Measurements from ENCODE around the gene ARHGEF4.
"Not testable (repeated sequence)": the region's sequence is repeated elsewhere in the genome, so short reads cannot be mapped to it uniquely, and the experiment has no call there.

Gene ARHGEF4

GRCh38 chr2:130898553-130898952 lies 61.8 kb downstream of the ARHGEF4 start:
- H3K9ac ChIP-seq: peak overlapping the region in 4 of 11 experiments; percentile 37 to 47 (median 43); a peak in 5 of 22 replicates
- H4K20me1 ChIP-seq: no peaks in the 10 kb centered on the region
- H3K9me3 ChIP-seq (replicated peaks in 1 of 11): peaks cover 0 to 14% (median 8%) of the 10 kb centered on the region in 11 experiments; a peak in 18 of 22 replicates
- H3K27me3 ChIP-seq: no peaks in the 10 kb centered on the region
- H3K27ac ChIP-seq: peak overlapping the region in 6 of 11 experiments; percentile 11 to 68 (median 52); a peak in 10 of 22 replicates
- H3K4me1 ChIP-seq: peaks cover 45 to 69% (median 59%) of the 10 kb centered on the region in 10 experiments
- H3K4me2 ChIP-seq: peak overlapping the region; percentile 19 to 78 (median 68); a peak in 21 of 22 replicates
- no peak overlapping the region for H3K4me3 ChIP-seq
- no peaks in the 10 kb centered on the region for H3K36me3 ChIP-seq
- no peak for TF ChIP-seq Cebpa-rat (IDR thresholded peaks at IDR 0.05)

GRCh38 chr2:130899306-130899705 lies 62.6 kb downstream of the ARHGEF4 start:
- Histone ChIP-seq H3K36me3 (no peaks in the 10 kb centered on the region), H3K27me3 (no peaks in the 10 kb centered on the region), H3K9ac (peak overlapping the region in 4 of 11 experiments; percentile 12 to 47 (median 28); a peak in 3 of 22 replicates), H3K9me3 (replicated peaks in 1 of 11) (peaks cover 4 to 20% (median 8%) of the 10 kb centered on the region in 11 experiments; a peak in 19 of 22 replicates), H3K27ac (peak overlapping the region in 4 of 11 experiments; percentile 15 to 68 (median 32); a peak in 6 of 22 replicates), H4K20me1 (no peaks in the 10 kb centered on the region), H3K4me1 (peaks cover 37 to 62% (median 52%) of the 10 kb centered on the region in 10 experiments), H3K4me3 (no peak overlapping the region), H3K4me2 (peak overlapping the region in 10 of 11 experiments; percentile 41 to 78 (median 68); a peak in 20 of 22 replicates)
- no peak for TF ChIP-seq Cebpa-rat (IDR thresholded peaks at IDR 0.05)

GRCh38 chr2:130901061-130901460 lies 64.3 kb downstream of the ARHGEF4 start:
- TF ChIP-seq Cebpa-rat (IDR thresholded peaks at IDR 0.05): no peak
- Histone ChIP-seq H4K20me1 (no peaks in the 10 kb centered on the region), H3K4me1 (peaks cover 25 to 52% (median 42%) of the 10 kb centered on the region in 10 experiments), H3K9me3 (replicated peaks in 1 of 11) (peaks cover 4 to 24% (median 5%) of the 10 kb centered on the region in 11 experiments; a peak in 19 of 22 replicates), H3K36me3 (no peaks in the 10 kb centered on the region), H3K4me2 (peak overlapping the region in 6 of 11 experiments; percentile 9 to 68 (median 36); a peak in 11 of 22 replicates), H3K4me3 (no peak overlapping the region), H3K27ac (no peak overlapping the region), H3K27me3 (no peaks in the 10 kb centered on the region), H3K9ac (no peak overlapping the region)

GRCh38 chr2:130901626-130902025 lies 64.9 kb downstream of the ARHGEF4 start:
- Histone ChIP-seq H3K4me2 (0 out of 22 replicates have a peak overlapping the region, but pooled peaks of 1 of the 11 experiments have one; percentile 67), H3K9me3 (replicated peaks in 1 of 11) (peaks cover 9 to 25% (median 10%) of the 10 kb centered on the region in 11 experiments; a peak in 20 of 22 replicates), H3K4me1 (peaks cover 25 to 49% (median 41%) of the 10 kb centered on the region in 10 experiments)
- H4K20me1 ChIP-seq, H3K27ac ChIP-seq, H3K9ac ChIP-seq, H3K27me3 ChIP-seq, H3K4me3 ChIP-seq, H3K36me3 ChIP-seq: not testable (repeated sequence)

- H3K4me3 ChIP-seq: no peak overlapping the region
- peaks cover 0 to 6% (median 2%) of the 10 kb centered on the region in 11 experiments; a peak in 12 of 22 replicates for H3K27me3 ChIP-seq
- peaks cover 13 to 22% (median 14%) of the 10 kb centered on the region in 11 experiments; a peak in 20 of 22 replicates for H3K9me3 ChIP-seq (replicated peaks in 1 of 11)
- no peaks in the 10 kb centered on the region for H4K20me1 ChIP-seq
- H3K4me1 ChIP-seq: no peaks in the 10 kb centered on the region
- H3K27ac ChIP-seq: no peak overlapping the region
- TF ChIP-seq Cebpa-rat (IDR thresholded peaks at IDR 0.05): no peak
- H3K4me2 ChIP-seq: no peak overlapping the region
- no peaks in the 10 kb centered on the region for H3K36me3 ChIP-seq
- H3K9ac ChIP-seq: no peak overlapping the region
Measured at GRCh38 chr2:130908832-130909231, 72.1 kb downstream of the ARHGEF4 start.

GRCh38 chr2:130910931-130911330 lies 74.2 kb downstream of the ARHGEF4 start:
- Histone ChIP-seq H3K9me3 (replicated peaks in 1 of 11) (peaks cover 9 to 12% (median 11%) of the 10 kb centered on the region in 11 experiments; a peak in 20 of 22 replicates), H3K4me2 (no peak overlapping the region), H3K36me3 (no peaks in the 10 kb centered on the region), H3K9ac (no peak overlapping the region), H3K4me1 (peaks cover 0 to 14% (median 12%) of the 10 kb centered on the region in 10 experiments; a peak in 17 of 20 replicates), H3K27ac (no peak overlapping the region), H4K20me1 (peaks cover 0 to 4% (median 0%) of the 10 kb centered on the region in 11 experiments; a peak in 2 of 22 replicates), H3K4me3 (no peak overlapping the region), H3K27me3 (peaks cover 16 to 27% (median 23%) of the 10 kb centered on the region in 11 experiments)
- TF ChIP-seq Cebpa-rat (IDR thresholded peaks at IDR 0.05): no peak

- H4K20me1 ChIP-seq: peaks cover 0 to 9% (median 0%) of the 10 kb centered on the region in 11 experiments; a peak in 2 of 22 replicates
- no peak overlapping the region for H3K27ac ChIP-seq
- peaks cover 4 to 12% (median 5%) of the 10 kb centered on the region in 11 experiments; a peak in 20 of 22 replicates for H3K9me3 ChIP-seq (replicated peaks in 1 of 11)
- TF ChIP-seq Cebpa-rat (IDR thresholded peaks at IDR 0.05): no peak
- no peak overlapping the region for H3K9ac ChIP-seq
- no peaks in the 10 kb centered on the region for H3K36me3 ChIP-seq
- peaks cover 0 to 20% (median 14%) of the 10 kb centered on the region in 10 experiments; a peak in 17 of 20 replicates for H3K4me1 ChIP-seq
- H3K4me2 ChIP-seq: no peak overlapping the region
- H3K4me3 ChIP-seq: no peak overlapping the region
- peaks cover 21 to 33% (median 29%) of the 10 kb centered on the region in 11 experiments for H3K27me3 ChIP-seq
Measured at GRCh38 chr2:130911482-130911881, 74.8 kb downstream of the ARHGEF4 start.

- no peak overlapping the region for H3K4me2 ChIP-seq
- peaks cover 0 to 20% (median 14%) of the 10 kb centered on the region in 10 experiments; a peak in 17 of 20 replicates for H3K4me1 ChIP-seq
- H3K9ac ChIP-seq: no peak overlapping the region
- H4K20me1 ChIP-seq: peaks cover 0 to 9% (median 0%) of the 10 kb centered on the region in 11 experiments; a peak in 2 of 22 replicates
- no peak overlapping the region for H3K4me3 ChIP-seq
- peaks cover 0 to 7% (median under 1%) of the 10 kb centered on the region in 11 experiments; a peak in 8 of 22 replicates for H3K9me3 ChIP-seq (replicated peaks in 1 of 11)
- TF ChIP-seq Cebpa-rat (IDR thresholded peaks at IDR 0.05): no peak
- H3K27me3 ChIP-seq: peaks cover 26 to 38% (median 34%) of the 10 kb centered on the region in 11 experiments
- H3K36me3 ChIP-seq: no peaks in the 10 kb centered on the region
- H3K27ac ChIP-seq: no peak overlapping the region
Measured at GRCh38 chr2:130911996-130912395, 75.3 kb downstream of the ARHGEF4 start.

GRCh38 chr2:130912471-130912870 lies 75.8 kb downstream of the ARHGEF4 start:
- Histone ChIP-seq H3K4me3 (no peak overlapping the region), H3K27ac (no peak overlapping the region), H3K4me2 (no peak overlapping the region), H4K20me1 (peaks cover 0 to 9% (median 0%) of the 10 kb centered on the region in 11 experiments; a peak in 2 of 22 replicates), H3K9me3 (replicated peaks in 1 of 11) (peaks cover 0 to 7% (median 0%) of the 10 kb centered on the region in 11 experiments; a peak in 3 of 22 replicates), H3K27me3 (peaks cover 31 to 43% (median 39%) of the 10 kb centered on the region in 11 experiments), H3K9ac (no peak overlapping the region), H3K36me3 (no peaks in the 10 kb centered on the region), H3K4me1 (peaks cover 0 to 20% (median 14%) of the 10 kb centered on the region in 10 experiments; a peak in 17 of 20 replicates)
- TF ChIP-seq Cebpa-rat (IDR thresholded peaks at IDR 0.05): no peak
